Fibroblast of mammary gland (primary cell): ENCODE data around the gene RUNX1.

Experiments used
- DNase-seq: peaks from one replicate; pipeline ENCODE4 v3.0.0-alpha.2; 2010; ENCODE audit warnings: low read depth
- H3K4me3 ChIP-seq: 2 replicates; pipeline ENCODE4 v1.5.1; 2011; ENCODE audit warnings: low read depth, mild to moderate bottlenecking, low read length, moderate library complexity; ENCODE audit not compliant: control insufficient read depth
- TF ChIP-seq, protein P1 (sequence below): conservative IDR thresholded peaks from 2 replicates; pipeline ENCODE4 v1.5.1; 2011; ENCODE audit warnings: low read depth, low read length, inconsistent platforms; ENCODE audit not compliant: control insufficient read depth, insufficient read depth

The RUNX1 gene

GRCh38 chr21:34748862-34749261 is 300.2 kb downstream of the RUNX1 start:
- TF ChIP-seq, protein P1, sequence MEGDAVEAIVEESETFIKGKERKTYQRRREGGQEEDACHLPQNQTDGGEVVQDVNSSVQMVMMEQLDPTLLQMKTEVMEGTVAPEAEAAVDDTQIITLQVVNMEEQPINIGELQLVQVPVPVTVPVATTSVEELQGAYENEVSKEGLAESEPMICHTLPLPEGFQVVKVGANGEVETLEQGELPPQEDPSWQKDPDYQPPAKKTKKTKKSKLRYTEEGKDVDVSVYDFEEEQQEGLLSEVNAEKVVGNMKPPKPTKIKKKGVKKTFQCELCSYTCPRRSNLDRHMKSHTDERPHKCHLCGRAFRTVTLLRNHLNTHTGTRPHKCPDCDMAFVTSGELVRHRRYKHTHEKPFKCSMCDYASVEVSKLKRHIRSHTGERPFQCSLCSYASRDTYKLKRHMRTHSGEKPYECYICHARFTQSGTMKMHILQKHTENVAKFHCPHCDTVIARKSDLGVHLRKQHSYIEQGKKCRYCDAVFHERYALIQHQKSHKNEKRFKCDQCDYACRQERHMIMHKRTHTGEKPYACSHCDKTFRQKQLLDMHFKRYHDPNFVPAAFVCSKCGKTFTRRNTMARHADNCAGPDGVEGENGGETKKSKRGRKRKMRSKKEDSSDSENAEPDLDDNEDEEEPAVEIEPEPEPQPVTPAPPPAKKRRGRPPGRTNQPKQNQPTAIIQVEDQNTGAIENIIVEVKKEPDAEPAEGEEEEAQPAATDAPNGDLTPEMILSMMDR: no peak
- no peak overlapping the region for H3K4me3 ChIP-seq

GRCh38 chr21:34745557-34746255 is 303.4 kb downstream of the RUNX1 start:
- DNase-seq: peak; percentile 88
- no peak overlapping the region for H3K4me3 ChIP-seq
- TF ChIP-seq, protein P1: peak; percentile 93

More at GRCh38 chr21:34748862-34749261, 300.2 kb downstream of the RUNX1 start:
- DNase-seq: no peak

DNA sequence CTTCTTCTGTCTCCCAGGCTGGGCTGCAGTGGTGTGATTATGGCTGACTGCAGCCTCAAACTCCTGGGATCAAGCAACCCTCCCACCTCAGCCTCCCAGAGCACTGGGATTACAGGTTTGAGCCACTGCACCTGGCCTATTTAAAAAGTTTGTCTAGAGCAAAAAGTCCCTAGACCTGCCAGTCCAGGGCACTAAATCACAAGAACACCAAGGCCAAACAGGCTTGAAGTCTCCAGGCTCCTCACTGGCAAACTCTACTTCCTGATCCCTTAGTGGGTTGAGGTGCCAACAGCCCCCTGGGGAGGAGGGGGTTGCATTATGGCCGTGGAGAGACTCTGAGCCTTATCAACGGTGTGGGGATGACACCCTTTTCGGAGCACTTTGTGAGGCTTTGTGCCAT is 304.3 kb downstream of the RUNX1 start:
- TF ChIP-seq, protein P1: no peak
- no peak for DNase-seq
- H3K4me3 ChIP-seq: no peak overlapping the region

DNA sequence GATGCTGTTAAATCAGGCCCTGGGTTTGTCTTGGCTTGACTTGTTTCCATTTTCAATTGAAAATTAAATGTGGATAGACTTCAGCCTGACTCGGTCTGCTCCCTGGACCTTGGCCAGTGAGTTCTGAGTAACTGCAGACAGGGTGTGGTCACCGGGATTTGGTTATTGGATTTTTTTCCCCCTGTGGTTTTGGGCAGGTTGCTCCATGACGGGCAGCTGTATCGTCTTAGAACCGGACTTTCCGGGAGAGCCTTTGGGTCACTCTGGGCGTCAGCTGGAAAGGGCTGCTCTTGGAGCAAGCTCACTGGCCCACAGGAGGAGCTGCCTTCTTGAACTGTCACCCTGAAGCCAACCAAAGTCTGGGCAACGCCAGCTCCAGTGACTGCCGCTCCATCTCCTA is 305.3 kb downstream of the RUNX1 start:
- TF ChIP-seq, protein P1: peak; percentile 9
- H3K4me3 ChIP-seq: no peak overlapping the region
- peak; percentile 96 for DNase-seq

- H3K4me3 ChIP-seq: no peak overlapping the region
- TF ChIP-seq, protein P1: no peak
- no peak for DNase-seq
These were observed 305.8 kb downstream of the RUNX1 start for GRCh38 chr21:34743285-34743684.

GRCh38 chr21:34740198-34740597 is 308.9 kb downstream of the RUNX1 start:
- H3K4me3 ChIP-seq: no peak overlapping the region
- DNase-seq: no peak
- TF ChIP-seq, protein P1: no peak
